Activated CD4-positive, alpha-beta memory T cell treated with anti-CD3 and anti-CD28 coated beads for 36 hours (primary cell): ENCODE measurements around the gene TPH1. TPM values are rescaled to one million over a fixed set of nuclear protein-coding genes. Genes with fewer than 3 reads are reported as not detected.
"Not testable (repeated sequence)": the region's sequence is repeated elsewhere in the genome, so short reads cannot be mapped to it uniquely, and the experiment has no call there.

Experiments
- CTCF ChIA-PET: fragments of 350-600 bp; sonication (Branson Sonifier 250); formaldehyde crosslinking; loops from one replicate; lab custom pipeline; 2021; ENCODE audit warnings: antibody characterized with exemption, inconsistent platforms; lab: Charles Lee
- POLR2A ChIA-PET: fragments of 350-600 bp; sonication (Branson Sonifier 250); formaldehyde crosslinking; loops from one replicate; lab custom pipeline; 2021; ENCODE audit warnings: antibody characterized with exemption; lab: Charles Lee
- DNase-seq: peaks from one replicate; pipeline ENCODE4 v3.0.0-alpha.2; 2020
- H3K27ac Mint-ChIP-seq: one replicate; pipeline ENCODE4 v1.8.0; 2021; ENCODE audit warnings: mixed read lengths
- H3K27me3 Mint-ChIP-seq: one replicate; pipeline ENCODE4 v1.8.0; 2021; ENCODE audit warnings: mixed read lengths
- H3K36me3 Mint-ChIP-seq: one replicate; pipeline ENCODE4 v1.8.0; 2021; ENCODE audit warnings: mixed read lengths
- H3K4me1 Mint-ChIP-seq: one replicate; pipeline ENCODE4 v1.8.0; 2021; ENCODE audit warnings: low read depth, mixed read lengths
- H3K4me3 Mint-ChIP-seq: one replicate; pipeline ENCODE4 v1.8.0; 2021; ENCODE audit warnings: mild to moderate bottlenecking, mixed read lengths
- H3K9me3 Mint-ChIP-seq: one replicate; pipeline ENCODE4 v1.8.0; 2021; ENCODE audit warnings: mixed read lengths
- intact Hi-C: fragments of 100-400 bp; cut with micrococcal nuclease; formaldehyde crosslinking; loops from one replicate; pipeline ENCODE4 v1.15.1; 2023
- total RNA-seq, 2 experiments: library from RNA; stranded (reverse); gene quantifications; one replicate each; pipeline ENCODE4 v1.2.3, GENCODE V29; 2021

TPH1 gene
- total RNA-seq, 2 experiments from 2014 or later = 0.05 to 0.14 TPM

GRCh38 chr11:18001191-18001590, 44.9 kb downstream of the TPH1 start:
- intact Hi-C loops = no loop called here
- ChIA-PET POLR2A (interaction anchor here (0.5 to 2.3 kb wide), 2 partner anchors 11 to 616 kb away, joined by 4 to 7 read pairs; partner anchors contain the start of gene SERGEF), CTCF (interaction anchor here (1.0 to 1.6 kb wide), 3 partner anchors 21 to 402 kb away, joined by 3 to 6 read pairs (median 4); no protein-coding TSS in a partner anchor)
- H3K36me3 Mint-ChIP-seq = peaks cover 28% of the 10 kb centered on the region
- DNase-seq = no peak
- H3K27me3 Mint-ChIP-seq = no peaks in the 10 kb centered on the region
- no peaks in the 10 kb centered on the region for H3K4me1 Mint-ChIP-seq
- no peak overlapping the region for H3K4me3 Mint-ChIP-seq
- H3K9me3 Mint-ChIP-seq = no peaks in the 10 kb centered on the region
- no peak overlapping the region for H3K27ac Mint-ChIP-seq

- CTCF ChIA-PET = interaction anchor here (0.9 to 1.6 kb wide), 5 partner anchors 9 to 402 kb away, joined by 3 to 6 read pairs (median 4); no protein-coding TSS in a partner anchor
- no peak overlapping the region for H3K4me3 Mint-ChIP-seq
- H3K27ac Mint-ChIP-seq = no peak overlapping the region
Measured at GRCh38 chr11:18000760-18001159, 45.3 kb downstream of the TPH1 start.

GRCh38 chr11:18000128-18000527, 45.9 kb downstream of the TPH1 start:
- intact Hi-C loops, DNase-seq, H3K4me1 Mint-ChIP-seq, H3K9me3 Mint-ChIP-seq, H3K27ac Mint-ChIP-seq, H3K27me3 Mint-ChIP-seq, H3K4me3 Mint-ChIP-seq: not testable (repeated sequence)
- POLR2A ChIA-PET = interaction anchor here (0.8 to 2.3 kb wide), 3 partner anchors 10 to 14 kb away, joined by 3 to 7 read pairs (median 3); partner anchors contain the start of gene SERGEF
- CTCF ChIA-PET = interaction anchor here (0.9 to 1.6 kb wide), 3 partner anchors 9 to 21 kb away, joined by 3 to 6 read pairs (median 5); no protein-coding TSS in a partner anchor
- peaks cover 31% of the 10 kb centered on the region for H3K36me3 Mint-ChIP-seq

More at GRCh38 chr11:18000760-18001159, 45.3 kb downstream of the TPH1 start:
- no peaks in the 10 kb centered on the region for H3K9me3 Mint-ChIP-seq
- H3K27me3 Mint-ChIP-seq = no peaks in the 10 kb centered on the region
- no peak for DNase-seq
- peaks cover 28% of the 10 kb centered on the region for H3K36me3 Mint-ChIP-seq
- POLR2A ChIA-PET = interaction anchor here (2.3 kb wide), 1 partner anchor 11 kb away, joined by 7 read pairs; the partner anchor contains the start of gene SERGEF
- intact Hi-C loops = no loop called here
- no peaks in the 10 kb centered on the region for H3K4me1 Mint-ChIP-seq

Other genes with a start within 250 kb of the TPH1 start
- 10 to 100 TPM; 42.7 to 44.2 TPM for gene SERGEF, start 33.2 kb downstream of the TPH1 start, total RNA-seq
- gene SAAL1, start 59.8 kb upstream of the TPH1 start, total RNA-seq = 10 to 100 TPM; 32.1 to 34.3 TPM
- not detected for gene MRGPRX3, start 86.3 kb upstream of the TPH1 start, total RNA-seq
- not detected for gene MRGPRX4, start 126.6 kb upstream of the TPH1 start, total RNA-seq
- gene SAA4, start 190.5 kb upstream of the TPH1 start, total RNA-seq = not detected
- gene SAA2, start 202.4 kb upstream of the TPH1 start, total RNA-seq = not detected
- not detected for gene SAA1, start 220.0 kb upstream of the TPH1 start, total RNA-seq